ENCODE data around the gene GFM1.

Gene GFM1

GRCh38 chr3:158644345-158644908, at the start of gene GFM1:
Gene GFM1, plus strand, starts transcription at chr3:158644527. Its CDS starts 108 bp downstream, at chr3:158644635.
- peak; percentile 96 to 97 for DNase-seq

DNA sequence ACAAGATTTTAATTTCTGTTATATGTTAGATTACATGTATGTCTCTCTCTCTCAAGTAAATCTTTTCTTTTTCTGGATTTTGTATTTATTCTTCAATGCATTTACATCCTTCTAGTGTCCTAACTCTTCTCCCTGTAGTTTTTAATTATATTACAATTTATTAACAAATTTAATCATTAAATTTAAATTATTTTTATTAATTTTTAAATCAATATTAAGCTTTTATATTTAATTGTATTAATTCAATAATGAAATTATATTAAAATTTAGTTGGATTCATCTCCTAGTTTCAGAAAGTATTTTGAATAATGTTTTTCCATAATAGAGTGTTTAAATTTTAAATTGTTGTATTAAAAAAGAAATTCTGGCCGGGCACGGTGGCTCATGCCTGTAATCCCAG, 43.5 kb upstream of the GFM1 start:
- no peak for DNase-seq

DNA sequence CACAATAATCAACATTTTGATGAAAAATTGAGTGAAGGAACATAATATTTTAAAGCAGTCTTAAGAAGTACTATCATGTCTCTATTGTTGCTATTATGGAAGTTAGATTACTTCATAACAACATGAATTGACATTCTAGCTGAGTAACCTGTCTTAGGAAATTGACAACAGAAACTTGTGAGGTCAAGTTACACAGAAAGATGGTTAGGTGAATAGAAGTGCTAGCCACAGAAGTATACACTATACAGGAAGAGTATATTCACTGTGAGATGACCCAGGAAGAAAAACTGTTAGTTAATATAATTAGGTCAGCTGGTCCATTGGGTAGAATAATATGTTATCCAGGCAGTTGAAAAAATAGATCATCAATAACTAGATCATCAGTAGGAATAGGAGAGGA, 42.1 kb upstream of the GFM1 start:
- no peak for DNase-seq

DNA sequence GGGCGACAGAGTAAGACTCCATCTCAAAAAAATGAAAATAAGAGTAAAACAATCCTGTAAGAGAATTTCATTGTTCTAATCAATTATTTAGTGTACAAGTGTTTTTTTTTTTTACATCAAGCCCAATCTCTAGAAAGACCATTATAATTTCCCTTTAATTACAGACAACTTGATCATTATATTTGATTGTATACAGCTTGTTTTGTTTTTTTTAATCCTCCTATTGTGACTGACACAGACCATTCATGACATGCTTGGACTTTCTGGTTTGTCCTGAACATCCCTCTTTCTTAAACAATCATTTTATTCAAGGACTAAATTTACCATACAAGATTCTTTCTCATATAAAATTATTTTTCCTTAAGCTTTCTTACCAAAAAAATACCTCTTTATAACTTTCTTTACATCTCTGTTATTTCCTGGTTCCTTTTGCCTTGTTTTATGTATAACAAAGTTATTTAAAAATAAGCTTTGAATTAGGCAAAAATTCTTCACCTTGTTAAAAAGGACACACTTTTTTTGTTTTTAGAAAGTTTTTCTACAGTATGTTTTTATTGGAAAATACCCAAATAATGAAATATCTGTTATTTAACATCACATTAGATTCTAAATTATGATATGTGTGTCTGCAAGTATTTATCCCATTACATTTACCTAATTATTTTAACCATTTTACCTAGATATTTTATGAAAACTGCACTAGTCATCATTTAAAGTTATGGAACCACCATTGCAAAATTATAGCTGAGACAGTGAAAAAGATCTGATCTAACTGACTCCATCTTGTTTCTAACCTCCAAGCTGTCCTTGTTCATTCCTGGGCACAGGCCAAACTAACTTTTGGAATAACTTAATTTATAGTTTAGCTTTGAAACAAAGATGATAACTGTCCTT, 26.1 kb upstream of the GFM1 start:
- no peak for DNase-seq

- DNase-seq: no peak
Observed at GRCh38 chr3:158625881-158626280, 18.4 kb upstream of the GFM1 start.

DNA sequence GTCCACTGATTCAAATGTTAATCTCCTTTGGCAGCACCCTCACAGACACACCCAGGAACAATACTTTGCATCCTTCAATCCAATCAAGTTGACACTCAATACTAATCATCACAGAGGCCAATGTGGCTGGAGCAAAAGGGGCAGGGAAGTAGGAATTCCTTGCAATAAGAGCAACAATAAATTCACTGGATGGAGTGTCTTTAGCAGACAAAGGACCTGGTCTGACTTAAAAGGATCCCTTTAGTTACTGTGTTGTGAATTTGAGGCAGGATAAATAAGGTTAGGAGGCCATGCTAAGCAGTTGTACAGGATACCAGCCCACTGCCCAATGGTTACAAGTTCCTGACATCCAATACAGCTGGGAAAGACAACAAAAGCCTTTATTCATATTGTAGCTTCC, 12.3 kb upstream of the GFM1 start:
- DNase-seq: no peak

DNA sequence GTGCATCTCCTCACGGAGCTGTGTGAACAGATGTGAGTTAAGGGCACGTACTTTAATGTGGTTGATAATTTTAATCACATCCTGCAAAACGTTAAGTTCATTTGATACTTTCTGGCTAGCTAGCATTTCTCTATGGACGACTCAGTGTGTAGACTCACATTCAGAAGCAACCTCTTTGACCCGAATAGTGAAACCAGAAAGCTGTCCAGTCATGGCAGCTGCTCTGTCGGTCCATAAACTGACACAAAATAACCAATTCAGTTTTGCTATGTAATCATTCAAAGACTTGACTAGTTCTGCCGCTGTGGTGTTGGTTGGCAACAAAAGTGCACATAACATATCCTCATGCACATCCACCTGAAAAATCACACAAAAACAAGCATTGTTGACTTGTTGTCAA, 3.7 kb upstream of the GFM1 start:
- no peak for DNase-seq

DNA sequence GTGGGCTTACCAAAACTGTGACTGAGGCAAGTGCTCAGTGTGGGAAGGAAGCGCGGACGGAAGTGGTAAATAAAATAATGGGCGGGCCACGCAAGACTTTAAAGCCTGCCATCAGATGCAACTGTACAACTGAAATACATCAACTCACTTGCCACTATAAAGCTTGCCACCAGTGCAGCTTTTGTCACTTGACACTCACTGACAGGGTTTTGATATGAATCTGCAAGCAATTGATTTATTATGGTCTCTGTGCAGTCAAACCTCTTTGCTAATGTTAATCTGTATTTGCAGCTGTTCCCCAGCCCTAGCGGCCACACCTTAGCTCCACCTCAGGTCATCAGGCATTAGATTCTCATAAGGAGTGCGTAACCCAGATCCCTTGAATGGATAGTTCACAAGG, 2.3 kb upstream of the GFM1 start:
- DNase-seq: no peak

- no peak for DNase-seq
Observed at GRCh38 chr3:158642474-158643210, 1.7 kb upstream of the GFM1 start.

GRCh38 chr3:158649791-158650190, 5.5 kb downstream of the GFM1 start:
- peak; percentile 65 to 74 for DNase-seq

DNA sequence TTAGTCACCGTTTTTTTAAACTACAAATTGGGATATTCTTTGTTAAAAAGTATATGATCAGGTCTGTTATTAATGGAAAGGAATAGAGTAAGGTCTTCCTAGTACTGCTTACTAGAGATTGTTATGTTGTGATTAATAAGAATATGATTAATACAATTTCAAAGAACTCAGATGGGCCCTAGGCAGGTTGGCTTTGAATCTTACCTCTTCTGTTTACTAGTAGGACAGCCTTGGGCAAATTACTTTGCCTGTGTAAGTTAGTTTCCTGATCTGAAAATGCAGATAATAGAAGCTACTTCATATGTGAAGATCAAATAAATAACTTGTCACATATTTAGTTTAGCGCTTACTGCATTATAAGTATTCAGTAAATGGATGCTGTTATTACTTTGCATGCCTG, 6.9 kb downstream of the GFM1 start:
- DNase-seq: no peak

GRCh38 chr3:158652463-158652862, 8.1 kb downstream of the GFM1 start:
- no peak for DNase-seq

- no peak for DNase-seq
Observed at GRCh38 chr3:158658889-158659288, 14.6 kb downstream of the GFM1 start.

GRCh38 chr3:158659454-158660237, 15.3 kb downstream of the GFM1 start:
- peak in 1 of 2 experiments; percentile 51 for DNase-seq

DNA sequence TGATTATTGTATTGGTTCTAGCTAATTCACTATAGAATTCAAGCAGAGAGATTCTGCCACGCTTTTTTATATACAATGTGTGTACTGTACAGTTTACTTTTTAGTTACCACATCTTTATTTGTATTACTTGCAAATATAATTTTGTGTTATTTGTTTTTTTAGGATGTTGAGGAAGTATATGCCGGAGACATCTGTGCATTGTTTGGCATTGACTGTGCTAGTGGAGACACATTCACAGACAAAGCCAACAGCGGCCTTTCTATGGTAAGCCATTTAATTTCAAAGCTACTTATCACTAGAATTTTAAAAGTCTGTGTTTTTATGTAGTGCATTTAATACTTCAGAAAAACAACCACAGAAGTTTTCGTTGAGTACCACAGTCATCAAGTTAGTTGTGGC, 16.4 kb downstream of the GFM1 start:
- DNase-seq: no peak

GRCh38 chr3:158663246-158663645, 18.9 kb downstream of the GFM1 start:
- no peak for DNase-seq

- DNase-seq: no peak
Observed at GRCh38 chr3:158663832-158664231, 19.5 kb downstream of the GFM1 start.

DNA sequence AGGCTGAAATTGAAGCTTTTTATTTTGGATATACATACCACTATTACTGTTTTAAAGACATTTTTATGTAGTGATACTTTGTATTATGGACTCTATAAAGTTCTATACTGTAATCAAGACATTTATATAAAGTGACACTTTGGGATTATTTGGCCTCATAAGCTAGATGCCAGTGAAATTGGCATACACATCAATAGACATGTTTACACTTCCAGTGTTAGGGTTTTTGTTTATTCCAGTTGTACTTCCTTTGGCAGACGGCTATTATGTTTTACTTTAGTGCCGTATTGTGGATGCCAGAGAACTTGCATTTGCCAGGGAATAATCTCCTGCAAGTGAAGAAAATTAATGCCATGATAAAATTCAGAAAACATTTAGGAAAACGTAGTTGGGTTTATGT, 22.1 kb downstream of the GFM1 start:
- DNase-seq: no peak

- no peak for DNase-seq
Observed at GRCh38 chr3:158668506-158668905, 24.2 kb downstream of the GFM1 start.

DNA sequence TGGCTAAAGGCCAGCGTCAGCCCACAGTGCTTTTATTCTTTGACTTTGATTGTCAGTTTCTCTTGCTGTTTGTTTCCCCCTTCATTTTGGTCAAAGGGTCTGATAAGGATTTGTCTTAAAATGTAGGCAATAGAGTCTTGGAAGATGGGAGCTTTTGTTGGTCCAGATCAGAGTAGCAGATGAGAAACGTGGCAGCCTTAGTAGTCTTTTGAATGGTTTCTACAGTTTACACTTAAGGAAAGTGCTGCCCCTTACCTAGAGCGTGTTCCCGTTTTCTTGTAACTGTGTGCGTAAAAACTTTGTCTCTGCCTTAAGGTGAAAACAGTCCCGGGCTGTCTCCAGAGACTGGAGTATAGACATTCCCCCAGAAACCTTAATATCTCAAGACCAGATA, 27.5 kb downstream of the GFM1 start:
- no peak for DNase-seq

GRCh38 chr3:158672215-158673176, 28.2 kb downstream of the GFM1 start, which contains the start of gene LXN:
Gene LXN, minus strand, starts transcription at chr3:158672648. Its CDS starts 170 bp downstream, at chr3:158672478.
- DNase-seq: no peak

- DNase-seq: no peak
Observed at GRCh38 chr3:158678687-158679086, 34.4 kb downstream of the GFM1 start.
